HG02981 (cell line): ENCODE measurements around the gene ZSCAN10.

ENCODE experiments used
- ATAC-seq: cut with Tn5 transposase; IDR thresholded peaks from one replicate; pipeline ENCODE4 v1.9.1; 2021; ENCODE audit warnings: mild to moderate bottlenecking, moderate library complexity; ENCODE audit not compliant: unreplicated experiment

The ZSCAN10 gene

GRCh38 chr16:3134338-3135125 is 35.4 kb upstream of the ZSCAN10 start, which contains the start of gene ZNF213:
Gene ZNF213 (plus strand): TSS chr16:3135029. CDS start chr16:3137281, 2,252 bp downstream.
- ATAC-seq = peak; percentile 95

GRCh38 chr16:3133844-3134243 is 34.8 kb upstream of the ZSCAN10 start:
- ATAC-seq = no peak

DNA sequence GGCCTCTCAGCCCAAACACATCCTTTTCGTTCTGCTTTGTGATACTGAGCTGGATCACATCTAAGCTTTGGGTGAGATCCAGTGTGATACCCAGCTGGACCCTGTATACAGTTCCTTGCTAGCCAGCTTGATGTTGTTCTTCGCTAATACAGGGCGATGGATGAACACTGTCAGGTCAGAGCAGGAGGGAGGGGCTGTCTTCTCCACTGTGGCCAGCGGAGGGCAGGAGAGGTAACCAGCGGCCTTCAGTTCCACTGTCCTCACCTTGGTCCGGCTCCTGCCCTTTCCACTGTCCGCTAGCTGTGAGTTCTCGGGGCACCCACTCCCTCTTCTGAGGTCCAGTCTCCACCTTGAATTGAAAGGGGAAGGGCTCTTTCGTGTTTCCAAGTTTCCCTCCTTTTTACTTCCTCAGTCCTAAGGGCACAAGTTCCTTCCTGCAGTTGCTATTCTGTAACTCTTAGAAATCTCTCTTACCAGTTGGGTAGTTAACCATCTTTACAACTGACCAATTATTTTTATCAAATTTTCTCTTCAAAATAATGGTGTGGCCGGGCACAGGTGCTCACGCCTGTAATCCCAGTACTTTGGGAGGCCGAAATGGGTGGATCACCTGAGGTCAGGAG is 32.8 kb upstream of the ZSCAN10 start:
- no peak for ATAC-seq

- ATAC-seq = peak; percentile 43
Measured at GRCh38 chr16:3129137-3130131, 30.3 kb upstream of the ZSCAN10 start.

DNA sequence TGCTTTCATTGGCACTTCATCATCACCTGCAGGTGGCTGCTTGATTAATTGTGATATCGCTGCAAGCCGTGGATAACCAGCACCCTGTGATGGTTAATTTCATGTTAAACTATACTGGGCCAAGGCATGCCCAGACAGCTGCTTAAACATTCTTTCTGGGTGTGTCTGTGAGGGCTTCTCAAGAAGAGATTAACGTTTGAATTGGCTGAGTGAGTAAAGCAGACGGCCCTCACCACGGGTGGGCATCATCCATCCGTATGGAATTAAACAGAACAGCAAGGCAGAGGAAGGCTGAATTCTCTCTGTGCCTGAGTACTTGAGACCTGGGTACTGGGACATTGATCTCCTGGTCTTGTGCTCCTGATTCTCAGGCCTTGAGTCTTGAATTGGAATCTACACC is 28.7 kb upstream of the ZSCAN10 start:
- no peak for ATAC-seq

GRCh38 chr16:3123986-3124886 is 25.1 kb upstream of the ZSCAN10 start:
- peak; percentile 85 for ATAC-seq

DNA sequence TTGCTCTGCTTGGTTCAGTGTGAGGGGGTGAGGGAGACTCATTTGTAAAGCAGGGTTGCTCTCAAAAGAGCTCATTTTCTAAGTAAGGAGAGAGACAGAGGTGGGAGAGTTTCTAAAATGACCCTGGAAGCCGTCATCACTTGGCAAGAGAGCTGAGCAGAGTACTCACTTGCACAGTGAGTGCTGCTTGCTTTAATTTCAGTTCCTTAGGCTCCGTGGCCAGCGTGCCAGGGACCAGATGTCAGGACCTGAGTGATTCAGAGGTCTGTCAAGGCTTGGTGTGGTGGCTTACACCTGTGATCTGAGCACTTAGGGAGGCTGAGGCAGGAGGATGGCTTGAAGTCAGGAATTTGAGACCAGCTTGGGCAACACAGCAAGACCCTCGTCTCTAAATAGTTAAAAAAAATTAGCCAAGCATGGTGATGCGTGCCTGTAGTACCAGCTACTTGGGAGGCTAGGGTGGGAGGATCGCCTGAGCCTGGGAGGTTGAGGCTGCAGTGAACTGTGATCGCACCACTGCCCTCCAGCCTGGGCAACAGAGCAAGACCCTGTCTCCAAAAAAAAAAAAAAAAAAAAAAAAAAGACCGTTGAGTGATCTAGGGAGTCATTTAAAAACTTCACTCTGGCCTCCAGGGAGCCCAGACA is 24.0 kb upstream of the ZSCAN10 start:
- ATAC-seq = no peak

GRCh38 chr16:3121851-3122467 is 22.9 kb upstream of the ZSCAN10 start:
- ATAC-seq = no peak

DNA sequence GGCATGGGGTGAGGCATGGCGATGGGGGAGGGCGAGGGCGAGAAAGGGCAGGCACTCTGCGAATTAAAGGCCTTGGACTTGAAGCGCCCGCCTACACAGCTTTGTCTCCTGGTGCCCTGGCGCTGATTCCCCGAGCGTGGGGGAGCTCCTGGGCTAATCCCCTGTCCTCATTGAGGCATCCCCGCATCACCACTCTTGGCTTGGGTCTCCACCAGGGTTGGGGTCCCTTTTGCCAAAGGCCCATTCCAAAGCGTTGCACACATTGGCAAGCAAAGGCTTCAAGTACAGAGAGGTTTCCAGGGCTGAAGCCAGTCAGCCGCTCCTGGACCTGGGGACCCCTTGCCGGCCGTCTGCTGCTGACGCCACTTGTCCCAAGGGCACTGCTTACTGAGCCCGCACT is 21.3 kb upstream of the ZSCAN10 start:
- no peak for ATAC-seq

- ATAC-seq = no peak
Measured at GRCh38 chr16:3119701-3120408, 20.8 kb upstream of the ZSCAN10 start.

GRCh38 chr16:3119286-3119685 is 20.2 kb upstream of the ZSCAN10 start:
- ATAC-seq = no peak

- ATAC-seq = no peak
Measured at GRCh38 chr16:3118846-3119245, 19.8 kb upstream of the ZSCAN10 start.

DNA sequence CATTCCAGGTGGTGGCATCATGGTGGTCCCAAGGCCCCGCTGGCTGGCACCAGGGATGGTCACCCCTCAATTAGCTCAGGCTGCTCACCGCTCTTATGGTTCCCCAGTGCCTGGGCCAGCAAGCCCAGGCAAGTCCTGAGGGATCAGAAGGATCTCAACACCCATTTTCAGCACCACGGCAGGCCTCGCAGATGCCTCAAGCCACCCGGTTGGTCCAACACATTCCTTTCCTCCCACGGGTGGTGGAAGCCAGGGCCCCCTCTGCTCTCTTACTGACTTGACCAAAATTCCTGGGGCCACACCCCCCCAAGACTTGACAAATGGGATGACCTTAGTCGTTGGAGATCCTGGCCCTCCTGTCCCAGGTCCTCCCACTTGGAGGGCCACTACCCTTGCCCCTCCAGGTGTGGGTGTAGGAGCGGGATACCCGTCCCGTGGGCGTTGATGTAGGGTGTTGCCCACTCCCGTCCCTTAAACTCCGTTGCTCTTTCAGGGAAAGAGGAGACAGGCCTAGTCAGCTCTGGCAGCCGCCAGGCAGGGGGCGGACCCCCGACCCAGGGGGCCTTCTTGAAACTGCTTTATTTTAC is 19.2 kb upstream of the ZSCAN10 start:
- no peak for ATAC-seq

DNA sequence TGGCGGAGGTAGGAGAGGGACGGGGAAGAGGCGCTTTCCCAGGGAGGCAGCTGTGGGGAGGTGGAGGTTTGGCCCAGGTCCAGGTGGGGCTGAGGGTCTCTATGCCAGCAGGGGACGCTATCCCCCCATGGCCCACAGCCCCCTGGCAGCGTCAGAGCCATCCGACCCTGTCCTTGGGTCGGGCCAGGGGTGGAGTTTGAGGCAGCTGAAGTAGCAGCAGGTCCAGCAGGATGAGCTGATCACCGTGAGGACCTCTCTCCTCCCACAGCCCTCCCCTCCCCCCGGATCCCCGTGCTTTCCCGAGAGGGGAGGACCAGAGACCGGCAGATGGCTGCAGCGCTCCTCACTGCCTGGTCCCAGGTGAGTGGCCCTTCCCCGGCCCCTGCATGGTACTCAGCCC is 16.5 kb upstream of the ZSCAN10 start:
- ATAC-seq = no peak

DNA sequence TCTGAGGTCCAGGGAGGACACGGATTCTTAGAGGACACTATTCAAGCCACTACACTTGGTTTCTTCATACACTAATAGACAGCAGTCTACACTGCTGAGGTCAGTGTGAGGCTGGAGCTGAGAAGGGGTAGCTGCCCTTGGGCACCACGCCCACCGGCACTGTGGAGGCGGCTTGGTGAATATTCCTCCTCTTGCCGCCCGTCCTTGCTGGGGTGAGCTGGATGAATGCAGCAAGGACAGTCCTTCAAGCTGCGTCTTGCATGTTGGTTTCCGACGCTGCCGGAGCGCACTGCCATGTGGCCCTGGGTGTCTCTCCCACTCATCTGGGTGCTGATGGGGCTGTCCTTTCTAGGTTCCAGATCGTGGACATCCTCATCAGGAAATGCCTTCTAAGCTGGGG is 15.9 kb upstream of the ZSCAN10 start:
- ATAC-seq = no peak

DNA sequence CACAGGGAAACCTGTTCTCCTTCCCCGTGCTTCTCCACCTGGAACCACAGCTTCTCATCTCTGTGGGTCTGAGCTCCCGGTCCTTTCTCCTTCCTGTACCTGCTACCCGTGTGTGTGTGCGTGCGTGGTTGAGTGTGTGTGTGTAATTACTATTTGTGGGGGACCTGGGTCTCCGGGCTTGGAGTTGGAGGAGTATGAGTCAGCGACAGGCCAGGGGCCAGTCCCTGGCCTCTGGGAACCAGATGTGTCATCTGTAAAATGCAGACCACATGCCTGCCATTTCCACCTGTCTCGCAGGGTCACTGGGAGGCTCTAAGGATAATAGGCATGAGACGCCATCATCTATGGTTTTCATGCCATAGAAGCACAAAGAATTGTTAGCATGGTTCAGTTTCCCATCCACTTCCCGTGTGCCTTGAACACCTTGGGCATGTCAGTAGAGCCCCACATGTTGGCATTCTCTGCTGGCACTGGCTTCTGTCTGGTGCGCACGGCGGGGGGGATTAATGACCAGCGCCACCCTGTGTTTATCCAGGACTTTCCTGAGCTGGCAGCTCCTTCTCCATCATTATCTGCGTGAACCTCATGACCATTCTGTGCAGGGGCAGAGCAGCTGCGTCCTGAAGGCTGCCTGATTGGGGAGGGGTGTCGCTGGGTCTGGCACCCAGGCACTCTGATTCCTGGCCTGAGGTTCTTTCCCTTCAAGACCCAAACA is 14.8 kb upstream of the ZSCAN10 start:
- ATAC-seq = no peak

DNA sequence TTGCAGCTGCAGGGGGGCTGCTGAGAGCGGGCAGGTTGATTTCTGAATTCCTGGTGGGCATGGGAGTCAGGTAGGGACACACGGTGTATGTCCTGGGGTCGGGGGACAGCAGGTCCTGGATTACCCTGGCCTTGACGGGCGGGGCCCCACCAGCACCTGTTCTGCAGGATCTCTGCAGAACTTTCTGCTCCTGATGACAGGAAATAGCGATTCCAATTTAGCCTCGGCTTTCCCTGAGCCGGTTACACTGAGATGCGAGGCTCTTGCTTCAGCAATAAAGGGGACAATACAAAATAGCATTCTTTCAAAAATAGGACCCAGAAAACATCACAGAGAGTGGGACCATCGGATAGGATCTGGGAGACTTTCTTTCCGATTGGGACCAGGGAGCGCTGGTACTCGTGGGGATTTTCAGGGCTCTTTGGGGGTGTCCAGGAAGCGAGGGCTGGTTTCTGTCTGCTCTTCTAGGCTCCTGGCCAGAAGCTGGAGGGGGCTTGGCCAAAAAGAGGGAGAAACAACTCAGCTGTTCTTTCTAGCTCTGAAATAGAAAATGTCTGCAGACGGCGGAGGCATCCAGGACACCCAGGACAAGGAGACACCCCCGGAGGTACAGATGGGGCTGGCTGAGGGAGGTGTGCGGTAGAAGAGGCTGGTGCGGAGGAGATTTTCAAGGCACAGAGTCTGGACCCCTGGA is 13.9 kb upstream of the ZSCAN10 start:
- no peak for ATAC-seq
